ENCODE data around the gene FAM193A.
"Not testable (repeated sequence)": the region's sequence is repeated elsewhere in the genome, so short reads cannot be mapped to it uniquely, and the experiment has no call there.

Gene FAM193A

GRCh38 chr4:2576290-2576689, 39.8 kb downstream of the FAM193A start:
- DNase-seq, result no peak

- DNase-seq, result no peak
These were observed 41.7 kb downstream of the FAM193A start for GRCh38 chr4:2578106-2578505.

GRCh38 chr4:2579910-2580309, 43.5 kb downstream of the FAM193A start:
- no peak for DNase-seq

GRCh38 chr4:2583092-2583491, 46.6 kb downstream of the FAM193A start:
- no peak for DNase-seq

GRCh38 chr4:2583517-2583916, 47.1 kb downstream of the FAM193A start:
- peak in 2 of 3 experiments; percentile 62 to 83 for DNase-seq

- no peak for DNase-seq
These were observed 50.1 kb downstream of the FAM193A start for GRCh38 chr4:2586502-2586901.

GRCh38 chr4:2587213-2587823, 50.9 kb downstream of the FAM193A start:
- DNase-seq, result no peak

GRCh38 chr4:2588259-2588658, 51.8 kb downstream of the FAM193A start:
- DNase-seq, result no peak

- no peak for DNase-seq
These were observed 54.7 kb downstream of the FAM193A start for GRCh38 chr4:2591189-2591588.

- not testable (repeated sequence) for DNase-seq
These were observed 55.6 kb downstream of the FAM193A start for GRCh38 chr4:2592014-2592413.

- no peak for DNase-seq
These were observed 56.1 kb downstream of the FAM193A start for GRCh38 chr4:2592572-2592971.

- DNase-seq, result no peak
These were observed 56.6 kb downstream of the FAM193A start for GRCh38 chr4:2593003-2593402.

- no peak for DNase-seq
These were observed 59.0 kb downstream of the FAM193A start for GRCh38 chr4:2595436-2595835.

- peak in 2 of 3 experiments; percentile 7 to 73 for DNase-seq
These were observed 59.6 kb downstream of the FAM193A start for GRCh38 chr4:2595952-2596552.

- no peak for DNase-seq
These were observed 60.2 kb downstream of the FAM193A start for GRCh38 chr4:2596611-2597010.

GRCh38 chr4:2598511-2599303, 62.3 kb downstream of the FAM193A start:
- DNase-seq, result no peak

- no peak for DNase-seq
These were observed 62.8 kb downstream of the FAM193A start for GRCh38 chr4:2599304-2599654.

- no peak for DNase-seq
These were observed 64.4 kb downstream of the FAM193A start for GRCh38 chr4:2600878-2601277.

GRCh38 chr4:2604614-2605013, 68.2 kb downstream of the FAM193A start:
- DNase-seq, result peak in 1 of 3 experiments; percentile 44

- no peak for DNase-seq
These were observed 70.6 kb downstream of the FAM193A start for GRCh38 chr4:2606960-2607506.

- DNase-seq, result no peak
These were observed 71.4 kb downstream of the FAM193A start for GRCh38 chr4:2607822-2608221.

GRCh38 chr4:2608291-2608690, 71.8 kb downstream of the FAM193A start:
- no peak for DNase-seq

GRCh38 chr4:2615821-2616220, 79.4 kb downstream of the FAM193A start:
- no peak for DNase-seq

- no peak for DNase-seq
These were observed 81.5 kb downstream of the FAM193A start for GRCh38 chr4:2617955-2618354.

Data from NCI-H1417 (cell line).